CD14-positive monocyte (primary cell): ENCODE data around the gene SEMA3A. TPM values are rescaled to one million over a fixed set of nuclear protein-coding genes. Genes with fewer than 3 reads are reported as not detected.

Experiments
- DNase-seq, 3 donors: peaks; one replicate each; pipeline ENCODE4 v3.0.0-alpha.2; 2011 to 2022
- H2AFZ ChIP-seq: 2 replicates; pipeline ENCODE4 v1.6.0; 2012; ENCODE audit warnings: mild to moderate bottlenecking, low read depth, low read length, inconsistent platforms; ENCODE audit not compliant: insufficient read depth, poor library complexity, severe bottlenecking
- H3K27ac ChIP-seq, 2 donors: 1 replicate in 1 of 2; 2 replicates in 1 of 2; pipeline ENCODE4 v1.5.1; 2012 to 2013; ENCODE audit warnings: low read length in 2 of 2, control low read depth in 1 of 2, inconsistent platforms in 1 of 2, low read depth in 1 of 2, mild to moderate bottlenecking in 1 of 2
- H3K27me3 ChIP-seq, 2 donors: one replicate each; pipeline versions ENCODE4 v1.6.0 to v1.6.1; 2011 to 2013; ENCODE audit warnings: low read length in 2 of 2; ENCODE audit not compliant: control insufficient read depth in 2 of 2, insufficient read depth in 2 of 2
- H3K36me3 ChIP-seq, 2 donors: replicated peaks in 1 of 2; 1 replicate in 1 of 2; 2 replicates in 1 of 2; pipeline versions ENCODE4 v1.5.1 to v1.6.1; 2012 to 2013; ENCODE audit warnings: low read length in 2 of 2, control low read depth in 1 of 2, inconsistent platforms in 1 of 2, mild to moderate bottlenecking in 1 of 2; ENCODE audit not compliant: insufficient read depth in 2 of 2, control insufficient read depth in 1 of 2
- H3K4me1 ChIP-seq, 2 donors: 1 replicate in 1 of 2; 2 replicates in 1 of 2; pipeline versions ENCODE4 v1.5.1 to v1.6.1; 2012 to 2013; ENCODE audit warnings: low read length in 2 of 2, control low read depth in 1 of 2, inconsistent platforms in 1 of 2, mild to moderate bottlenecking in 1 of 2, moderate library complexity in 1 of 2; ENCODE audit not compliant: insufficient read depth in 2 of 2, control insufficient read depth in 1 of 2
- H3K4me2 ChIP-seq: replicated peaks from 2 replicates; pipeline ENCODE3; 2012; ENCODE audit warnings: low read length, moderate library complexity, mild to moderate bottlenecking; ENCODE audit not compliant: poor library complexity, severe bottlenecking; ENCODE audit errors: extremely low read depth
- H3K4me3 ChIP-seq, 3 experiments: fragments of 200-600 bp in 1 of 3; sonication (generic) in 1 of 3; replicated peaks in 1 of 3; 1 replicate in 2 of 3; 2 replicates in 1 of 3; pipeline ENCODE4 v1.5.1; 2011 to 2013; ENCODE audit warnings: low read length in 3 of 3, mild to moderate bottlenecking in 3 of 3, control low read depth in 2 of 3, low read depth in 2 of 3, inconsistent platforms in 1 of 3, moderate library complexity in 1 of 3
- H3K79me2 ChIP-seq: 2 replicates; pipeline ENCODE4 v1.6.0; 2012; ENCODE audit warnings: mild to moderate bottlenecking, control low read depth, inconsistent platforms, low read length, moderate library complexity; ENCODE audit not compliant: insufficient read depth
- H3K9ac ChIP-seq: 2 replicates; pipeline ENCODE4 v1.6.0; 2017; ENCODE audit warnings: low read length, mild to moderate bottlenecking; ENCODE audit not compliant: insufficient read depth, poor library complexity, severe bottlenecking
- H3K9me3 ChIP-seq, 2 donors: replicated peaks in 1 of 2; 1 replicate in 1 of 2; 2 replicates in 1 of 2; pipeline versions ENCODE4 v1.5.1 to v1.6.1; 2012 to 2013; ENCODE audit warnings: low read length in 2 of 2, control low read depth in 1 of 2; ENCODE audit not compliant: control insufficient read depth in 1 of 2, insufficient read depth in 1 of 2
- H4K20me1 ChIP-seq: 2 replicates; pipeline ENCODE4 v1.6.0; 2012; ENCODE audit warnings: mild to moderate bottlenecking, low read length, control low read depth, moderate library complexity; ENCODE audit not compliant: insufficient read depth
- H3K27ac Mint-ChIP-seq, 7 donors: one replicate each; pipeline ENCODE4 v1.8.0; 2020; ENCODE audit warnings: mild to moderate bottlenecking in 7 of 7, mixed read lengths in 7 of 7, moderate library complexity in 6 of 7, inconsistent platforms in 2 of 7
- H3K27me3 Mint-ChIP-seq, 3 donors: one replicate each; pipeline ENCODE4 v1.8.0; 2021 to 2022; ENCODE audit warnings: low read depth in 3 of 3, mild to moderate bottlenecking in 3 of 3, mixed read lengths in 3 of 3, moderate library complexity in 3 of 3, inconsistent platforms in 1 of 3
- H3K36me3 Mint-ChIP-seq, 2 donors: one replicate each; pipeline ENCODE4 v1.8.0; 2020; ENCODE audit warnings: mixed read lengths in 2 of 2, inconsistent platforms in 1 of 2, mild to moderate bottlenecking in 1 of 2
- H3K4me1 Mint-ChIP-seq: one replicate; pipeline ENCODE4 v1.8.0; 2020; ENCODE audit warnings: mild to moderate bottlenecking, mixed read lengths
- H3K4me3 Mint-ChIP-seq, 2 donors: one replicate each; pipeline ENCODE4 v1.8.0; 2020; ENCODE audit warnings: mild to moderate bottlenecking in 2 of 2, mixed read lengths in 2 of 2, moderate library complexity in 1 of 2
- H3K9me3 Mint-ChIP-seq, 7 donors: one replicate each; pipeline ENCODE4 v1.8.0; 2020 to 2022; ENCODE audit warnings: mixed read lengths in 7 of 7, mild to moderate bottlenecking in 6 of 7, moderate library complexity in 6 of 7, inconsistent platforms in 2 of 7
- WGBS: methylation state at CpG from one replicate; pipeline ENCODE4 v1.1.5; 2013; ENCODE audit warnings: missing lambda C conversion rate; ENCODE audit not compliant: insufficient coverage; 5-methylcytosine and 5-hydroxymethylcytosine counted together
- intact Hi-C, 2 donors: fragments of 100-400 bp; cut with micrococcal nuclease; formaldehyde crosslinking; loops; one replicate each; pipeline versions ENCODE4 v1.15.0 to v1.15.1; 2023
- polyA plus RNA-seq, 3 donors: library from polyadenylated mRNA; depleted of rRNA in 1 of 3; unstranded in 2 of 3; stranded (reverse) in 1 of 3; fragments of 300-500 nt in 2 of 3; fragments of >200 nt in 1 of 3; fragmentation: Illumina TruSeq in 2 of 3; gene quantifications; 1 replicate in 2 of 3; 2 replicates in 1 of 3; pipeline ENCODE4 v1.2.3, GENCODE V29; 2012 to 2021
- TF ChIP-seq, protein P1 (sequence below): fragments of 200-600 bp; IDR thresholded peaks from one replicate; pipeline ENCODE4 v1.8.0; 2022; ENCODE audit warnings: antibody characterized with exemption, mild to moderate bottlenecking

SEMA3A gene
- polyA plus RNA-seq, 3 donors: 0.03 TPM; not detected in 2

DNA sequence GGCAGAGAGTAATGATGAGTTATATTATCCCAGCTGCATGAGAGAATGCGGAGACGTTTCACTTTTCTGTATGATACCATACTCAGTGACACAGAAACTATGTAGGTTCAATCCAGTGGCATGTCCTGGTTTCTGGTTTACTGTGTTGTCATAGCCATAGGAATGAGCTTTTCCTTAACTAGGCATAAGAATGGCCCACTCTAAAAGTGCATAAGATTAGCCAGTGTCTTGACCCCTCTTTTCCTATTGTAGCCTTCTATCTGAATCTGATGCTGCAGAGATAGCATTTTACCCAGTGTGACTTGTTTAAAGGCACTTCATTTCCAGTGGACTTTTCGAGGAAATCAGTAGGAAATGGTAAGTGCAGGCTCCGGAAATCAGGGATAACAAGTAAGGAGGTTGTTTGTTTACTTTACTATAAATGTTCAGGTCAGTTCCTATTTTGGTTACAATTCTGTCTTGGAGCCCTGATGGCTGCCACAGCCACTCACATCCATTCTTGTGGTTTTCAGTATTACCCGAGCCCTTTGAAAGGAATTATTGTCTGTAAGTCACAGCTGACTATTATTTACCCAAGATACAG is 70.5 kb downstream of the SEMA3A start:
- no peaks in the 10 kb centered on the region for H3K4me1 Mint-ChIP-seq
- no peak for DNase-seq
- Histone ChIP-seq H3K79me2 (no peaks in the 10 kb centered on the region), H3K9me3 (no peaks in the 10 kb centered on the region), H3K4me1 (no peaks in the 10 kb centered on the region), H3K4me3 (no peak overlapping the region), H3K9ac (no peak overlapping the region), H3K27ac (no peak overlapping the region), H3K27me3 (no peaks in the 10 kb centered on the region), H3K36me3 (no peaks in the 10 kb centered on the region), H3K4me2 (no peak overlapping the region), H2AFZ (no peak overlapping the region), H4K20me1 (no peaks in the 10 kb centered on the region)
- no peaks in the 10 kb centered on the region for H3K27me3 Mint-ChIP-seq
- no peak overlapping the region for H3K4me3 Mint-ChIP-seq
- no peaks in the 10 kb centered on the region for H3K36me3 Mint-ChIP-seq
- WGBS: 21% methylated on average over 2 of the region's 5 CpGs
- TF ChIP-seq, protein P1, sequence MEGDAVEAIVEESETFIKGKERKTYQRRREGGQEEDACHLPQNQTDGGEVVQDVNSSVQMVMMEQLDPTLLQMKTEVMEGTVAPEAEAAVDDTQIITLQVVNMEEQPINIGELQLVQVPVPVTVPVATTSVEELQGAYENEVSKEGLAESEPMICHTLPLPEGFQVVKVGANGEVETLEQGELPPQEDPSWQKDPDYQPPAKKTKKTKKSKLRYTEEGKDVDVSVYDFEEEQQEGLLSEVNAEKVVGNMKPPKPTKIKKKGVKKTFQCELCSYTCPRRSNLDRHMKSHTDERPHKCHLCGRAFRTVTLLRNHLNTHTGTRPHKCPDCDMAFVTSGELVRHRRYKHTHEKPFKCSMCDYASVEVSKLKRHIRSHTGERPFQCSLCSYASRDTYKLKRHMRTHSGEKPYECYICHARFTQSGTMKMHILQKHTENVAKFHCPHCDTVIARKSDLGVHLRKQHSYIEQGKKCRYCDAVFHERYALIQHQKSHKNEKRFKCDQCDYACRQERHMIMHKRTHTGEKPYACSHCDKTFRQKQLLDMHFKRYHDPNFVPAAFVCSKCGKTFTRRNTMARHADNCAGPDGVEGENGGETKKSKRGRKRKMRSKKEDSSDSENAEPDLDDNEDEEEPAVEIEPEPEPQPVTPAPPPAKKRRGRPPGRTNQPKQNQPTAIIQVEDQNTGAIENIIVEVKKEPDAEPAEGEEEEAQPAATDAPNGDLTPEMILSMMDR: no peak
- H3K27ac Mint-ChIP-seq: no peak overlapping the region
- peaks cover 0 to 1% (median 0%) of the 10 kb centered on the region in 7 donors for H3K9me3 Mint-ChIP-seq
- intact Hi-C loops: no loop called here

DNA sequence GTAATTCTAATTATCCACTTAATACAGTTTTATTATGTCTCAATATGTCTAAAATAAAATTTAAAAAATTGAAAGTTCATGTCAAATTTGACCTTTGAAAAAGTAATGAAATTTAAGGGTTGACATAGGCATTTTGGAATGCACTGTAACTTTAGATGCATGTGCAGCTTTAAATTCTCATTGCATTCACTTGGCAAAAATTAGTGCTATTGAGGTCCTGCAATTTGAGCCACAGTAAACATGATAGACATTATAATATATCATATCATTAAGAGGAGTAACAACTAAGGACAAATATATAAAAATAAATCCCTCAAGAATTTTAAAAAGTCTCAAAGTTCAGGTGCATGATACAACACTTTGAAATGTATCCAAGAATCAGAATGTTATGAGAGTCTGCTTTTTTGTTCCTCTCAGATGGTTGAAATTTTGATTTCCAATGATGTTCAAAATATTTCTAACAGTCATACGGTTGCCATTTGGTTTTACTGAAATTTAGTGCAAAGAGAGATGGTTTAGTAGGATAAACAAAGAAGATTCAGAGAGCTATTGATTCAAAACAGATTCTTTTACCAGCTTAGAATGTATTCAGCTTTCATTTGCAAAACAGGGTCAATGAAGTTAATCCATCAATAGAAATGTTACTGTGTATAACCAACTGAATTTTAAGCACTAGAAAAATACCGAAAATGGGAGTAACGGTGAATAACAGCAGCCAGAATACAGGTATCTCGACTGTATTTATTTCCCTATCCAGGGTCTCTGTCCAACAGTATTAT is 71.8 kb downstream of the SEMA3A start:
- Histone ChIP-seq H3K4me2 (no peak overlapping the region), H3K36me3 (no peaks in the 10 kb centered on the region), H3K4me1 (no peaks in the 10 kb centered on the region), H3K9ac (no peak overlapping the region), H3K4me3 (no peak overlapping the region), H2AFZ (no peak overlapping the region), H3K79me2 (no peaks in the 10 kb centered on the region), H4K20me1 (no peaks in the 10 kb centered on the region), H3K27me3 (no peaks in the 10 kb centered on the region), H3K9me3 (no peaks in the 10 kb centered on the region), H3K27ac (no peak overlapping the region)
- Mint-ChIP-seq H3K27ac (no peak overlapping the region), H3K4me3 (no peak overlapping the region), H3K9me3 (peaks cover 0 to 1% (median 0%) of the 10 kb centered on the region in 7 donors), H3K4me1 (no peaks in the 10 kb centered on the region), H3K27me3 (no peaks in the 10 kb centered on the region), H3K36me3 (no peaks in the 10 kb centered on the region)
- WGBS: no CpG with 5 or more reads among the region's 4 CpGs
- intact Hi-C loops: no loop called here
- no peak for DNase-seq
- TF ChIP-seq, protein P1: no peak
